Measurements from ENCODE around the gene NFAT5. TPM values are rescaled to one million over a fixed set of nuclear protein-coding genes. Genes with fewer than 3 reads are reported as not detected.
"Not testable (repeated sequence)": the region's sequence is repeated elsewhere in the genome, so short reads cannot be mapped to it uniquely, and the experiment has no call there.

NFAT5 gene
- total RNA-seq = 10 to 100 TPM in 4 of 5 donors, 1 to 10 TPM in 1; 9.0 to 57.2 (median 41.0) TPM
- 1 to 10 TPM; 1.2 to 2.2 (median 1.8) TPM for polyA plus RNA-seq
- long read RNA-seq, donor 1, partial matches to known transcripts = 39 of 155 reads
- long read RNA-seq, donor 1, other reads (novel, unspliced or antisense) = 115 of 155 reads
- long read RNA-seq, donor 2, partial matches to known transcripts = 154 of 175 reads
- long read RNA-seq, donor 2, other reads (novel, unspliced or antisense) = 19 of 175 reads
- long read RNA-seq, donor 3, full-length matches to known transcripts = 1 of 1 reads
- long read RNA-seq, donor 3, partial matches to known transcripts = 0 of 1 reads
- long read RNA-seq, donor 3, other reads (novel, unspliced or antisense) = 0 of 1 reads
- long read RNA-seq, donor 4, partial matches to known transcripts = 0 of 12 reads
- long read RNA-seq, donor 4, other reads (novel, unspliced or antisense) = 12 of 12 reads
- long read RNA-seq, donor 5, partial matches to known transcripts = 5 of 5 reads
- long read RNA-seq, donor 5, other reads (novel, unspliced or antisense) = 0 of 5 reads
- long read RNA-seq, donor 6, partial matches to known transcripts = 452 of 462 reads
- long read RNA-seq, donor 6, other reads (novel, unspliced or antisense) = 8 of 462 reads
- long read RNA-seq, donor 7 = 0 reads
- long read RNA-seq, donor 8, partial matches to known transcripts = 18 of 85 reads
- long read RNA-seq, donor 8, other reads (novel, unspliced or antisense) = 66 of 85 reads
- long read RNA-seq, donor 9, partial matches to known transcripts = 91 of 133 reads
- long read RNA-seq, donor 9, other reads (novel, unspliced or antisense) = 42 of 133 reads
- long read RNA-seq, donor 10, partial matches to known transcripts = 11 of 52 reads
- long read RNA-seq, donor 10, other reads (novel, unspliced or antisense) = 41 of 52 reads

DNA sequence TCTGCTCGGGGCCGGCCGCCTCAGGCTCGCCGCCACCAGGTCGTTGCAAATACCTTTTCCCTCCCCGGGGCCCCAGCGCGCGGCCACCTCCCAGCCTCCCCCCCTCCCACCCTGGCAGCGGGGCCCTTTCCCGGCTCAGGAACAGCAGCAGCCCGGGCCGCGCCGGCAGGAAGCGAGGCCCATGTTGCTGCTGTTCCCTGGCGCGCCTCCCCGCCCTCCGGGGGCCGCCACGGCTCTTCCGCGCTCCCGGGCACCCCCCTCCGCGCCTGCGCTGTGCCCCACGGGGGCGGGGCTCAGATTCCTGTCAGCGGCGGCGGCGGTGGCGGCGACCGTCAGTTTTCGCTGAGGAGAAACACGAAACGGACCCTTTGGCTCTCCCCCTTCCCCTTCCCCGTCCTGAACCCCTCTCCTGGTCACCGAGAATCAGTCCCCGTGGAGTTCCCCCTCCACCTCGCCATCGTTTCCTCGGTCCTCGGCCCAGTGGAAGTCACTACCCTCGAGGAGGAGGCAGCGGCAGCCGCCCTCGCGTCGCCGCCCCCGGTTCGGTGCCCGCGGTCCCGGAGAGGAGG lies at the start of gene NFAT5:
Gene NFAT5, plus strand, starts transcription at position 296 of the 569 bp plus-strand sequence. CDS start 336 bp downstream, outside the sequence.
- Histone ChIP-seq H3K9me3 (no peaks in the 10 kb centered on the region), H3K4me1 (peaks cover 22 to 63% (median 40%) of the 10 kb centered on the region in 4 donors), H3K36me3 (no peaks in the 10 kb centered on the region), H3K27me3 (no peaks in the 10 kb centered on the region), H3K27ac (peak within 1 kb of the TSS; percentile 99), H3K4me3 (peak within 1 kb of the TSS; percentile 89 to 100 (median 96))
- TF ChIP-seq EP300 (IDR thresholded peaks at IDR 0.05) = no peak
- TF ChIP-seq, protein P1, sequence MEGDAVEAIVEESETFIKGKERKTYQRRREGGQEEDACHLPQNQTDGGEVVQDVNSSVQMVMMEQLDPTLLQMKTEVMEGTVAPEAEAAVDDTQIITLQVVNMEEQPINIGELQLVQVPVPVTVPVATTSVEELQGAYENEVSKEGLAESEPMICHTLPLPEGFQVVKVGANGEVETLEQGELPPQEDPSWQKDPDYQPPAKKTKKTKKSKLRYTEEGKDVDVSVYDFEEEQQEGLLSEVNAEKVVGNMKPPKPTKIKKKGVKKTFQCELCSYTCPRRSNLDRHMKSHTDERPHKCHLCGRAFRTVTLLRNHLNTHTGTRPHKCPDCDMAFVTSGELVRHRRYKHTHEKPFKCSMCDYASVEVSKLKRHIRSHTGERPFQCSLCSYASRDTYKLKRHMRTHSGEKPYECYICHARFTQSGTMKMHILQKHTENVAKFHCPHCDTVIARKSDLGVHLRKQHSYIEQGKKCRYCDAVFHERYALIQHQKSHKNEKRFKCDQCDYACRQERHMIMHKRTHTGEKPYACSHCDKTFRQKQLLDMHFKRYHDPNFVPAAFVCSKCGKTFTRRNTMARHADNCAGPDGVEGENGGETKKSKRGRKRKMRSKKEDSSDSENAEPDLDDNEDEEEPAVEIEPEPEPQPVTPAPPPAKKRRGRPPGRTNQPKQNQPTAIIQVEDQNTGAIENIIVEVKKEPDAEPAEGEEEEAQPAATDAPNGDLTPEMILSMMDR (IDR thresholded peaks at IDR 0.05) = peak in 1 of 7 experiments; percentile 11
- peak in 1 of 4 donors; percentile 50 for TF ChIP-seq POLR2A (IDR thresholded peaks at IDR 0.05)
- TF ChIP-seq POLR2AphosphoS5 (IDR thresholded peaks at IDR 0.05) = peak; percentile 82 to 90 (median 87)
- DNase-seq = peak; percentile 92 to 96
- WGBS, 5 donors = 0 to 5% (median 1%) methylated on average over 17 to 60 of the region's 60 CpGs
- intact Hi-C loops (cut with DNase I; ENCODE audit: low total_unique reads) = no loop called here

DNA sequence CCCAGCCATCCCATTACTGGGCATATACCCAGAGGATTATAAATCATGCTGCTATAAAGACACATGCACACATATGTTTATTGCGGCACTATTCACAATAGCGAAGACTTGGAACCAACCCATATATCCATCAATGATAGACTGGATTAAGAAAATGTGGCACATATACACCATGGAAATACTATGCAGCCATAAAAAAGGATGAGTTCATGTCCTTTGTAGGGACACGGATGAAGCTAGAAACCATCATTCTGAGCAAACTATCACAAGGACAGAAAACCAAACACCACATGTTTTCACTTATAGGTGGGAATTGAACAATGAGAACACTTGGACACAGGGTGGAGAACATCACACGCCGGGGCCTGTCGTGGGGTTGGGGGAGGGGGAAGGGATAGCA lies 47.9 kb upstream of the NFAT5 start:
- intact Hi-C loops (cut with DNase I; ENCODE audit: low total_unique reads); H3K36me3 ChIP-seq; H3K4me3 ChIP-seq; H3K27ac ChIP-seq; H3K27me3 ChIP-seq; H3K9me3 ChIP-seq; H3K4me1 ChIP-seq; DNase-seq: not testable (repeated sequence)
- WGBS, 5 donors = 95 to 97% (median 96%) methylated on average over 5 to 6 of the region's 6 CpGs

DNA sequence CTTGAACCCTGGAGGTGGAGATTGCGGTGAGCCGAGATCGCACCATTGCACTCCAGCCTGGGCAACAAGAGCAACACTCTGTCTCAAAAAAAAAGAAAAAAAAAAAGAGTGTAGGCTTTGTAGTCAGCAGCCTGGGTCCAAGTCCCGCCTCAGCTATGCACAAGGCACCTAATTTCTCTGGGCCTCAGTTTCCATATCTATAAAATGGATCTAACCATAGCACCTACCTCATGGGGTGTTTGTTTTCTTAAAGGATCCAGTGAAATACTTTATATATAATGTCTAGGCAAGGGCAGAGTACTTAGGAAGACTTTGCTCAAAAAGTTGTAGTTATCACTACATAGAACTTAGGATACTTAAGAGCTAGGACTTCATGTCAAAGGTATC lies 45.4 kb upstream of the NFAT5 start:
- WGBS, 5 donors = 98 to 100% (median 99%) methylated on average over 4 of the region's 4 CpGs
- no peak for TF ChIP-seq EP300 (IDR thresholded peaks at IDR 0.05)
- no peak for TF ChIP-seq POLR2AphosphoS5 (IDR thresholded peaks at IDR 0.05)
- TF ChIP-seq, protein P1 (IDR thresholded peaks at IDR 0.05) = no peak
- TF ChIP-seq POLR2A (IDR thresholded peaks at IDR 0.05) = no peak
- peaks cover 0 to 7% (median 0%) of the 10 kb centered on the region in 4 donors for H3K4me1 ChIP-seq
- H3K27ac ChIP-seq = no peak overlapping the region
- H3K36me3 ChIP-seq = no peaks in the 10 kb centered on the region
- H3K9me3 ChIP-seq = peaks cover 0 to 4% (median 0%) of the 10 kb centered on the region in 4 donors
- no peak for DNase-seq
- intact Hi-C loops (cut with DNase I; ENCODE audit: low total_unique reads) = no loop called here
- no peak overlapping the region for H3K4me3 ChIP-seq
- H3K27me3 ChIP-seq = no peaks in the 10 kb centered on the region

- Histone ChIP-seq H3K4me1 (peaks cover 0 to 7% (median 0%) of the 10 kb centered on the region in 4 donors), H3K27ac (no peak overlapping the region), H3K36me3 (no peaks in the 10 kb centered on the region), H3K27me3 (no peaks in the 10 kb centered on the region), H3K4me3 (no peak overlapping the region), H3K9me3 (peaks cover 0 to 4% (median 0%) of the 10 kb centered on the region in 4 donors)
- TF ChIP-seq EP300 (IDR thresholded peaks at IDR 0.05) (no peak), POLR2A (IDR thresholded peaks at IDR 0.05) (no peak), POLR2AphosphoS5 (IDR thresholded peaks at IDR 0.05) (no peak)
- TF ChIP-seq, protein P1 (IDR thresholded peaks at IDR 0.05) = no peak
- no peak for DNase-seq
- intact Hi-C loops (cut with DNase I; ENCODE audit: low total_unique reads) = no loop called here
- WGBS, 5 donors = 49 to 71% (median 59%) methylated on average over 3 of the region's 3 CpGs
These were observed 44.8 kb upstream of the NFAT5 start for GRCh38 chr16:69520800-69521602.
